ENCODE measurements around the gene MRC1.

DNA sequence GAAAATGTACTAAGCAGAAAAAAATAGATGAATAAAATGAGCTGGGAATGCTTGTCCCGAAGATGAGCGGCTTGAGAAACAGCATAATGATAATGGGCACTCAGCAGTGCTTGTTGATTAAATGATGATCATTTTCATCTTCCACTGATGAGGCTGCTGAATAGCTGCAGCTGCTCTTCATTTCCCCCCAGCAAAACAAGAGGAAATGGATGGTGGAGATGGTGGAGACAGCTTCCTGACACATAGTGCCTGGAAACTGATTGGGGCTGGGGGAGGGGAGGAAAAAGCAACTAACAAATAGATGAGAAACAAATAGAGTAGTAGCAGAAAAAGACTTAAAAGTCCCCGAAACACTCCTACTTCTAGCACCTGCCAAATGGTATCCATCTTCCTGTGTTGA lies 41.4 kb downstream of the MRC1 start:
- TF ChIP-seq, protein P1, sequence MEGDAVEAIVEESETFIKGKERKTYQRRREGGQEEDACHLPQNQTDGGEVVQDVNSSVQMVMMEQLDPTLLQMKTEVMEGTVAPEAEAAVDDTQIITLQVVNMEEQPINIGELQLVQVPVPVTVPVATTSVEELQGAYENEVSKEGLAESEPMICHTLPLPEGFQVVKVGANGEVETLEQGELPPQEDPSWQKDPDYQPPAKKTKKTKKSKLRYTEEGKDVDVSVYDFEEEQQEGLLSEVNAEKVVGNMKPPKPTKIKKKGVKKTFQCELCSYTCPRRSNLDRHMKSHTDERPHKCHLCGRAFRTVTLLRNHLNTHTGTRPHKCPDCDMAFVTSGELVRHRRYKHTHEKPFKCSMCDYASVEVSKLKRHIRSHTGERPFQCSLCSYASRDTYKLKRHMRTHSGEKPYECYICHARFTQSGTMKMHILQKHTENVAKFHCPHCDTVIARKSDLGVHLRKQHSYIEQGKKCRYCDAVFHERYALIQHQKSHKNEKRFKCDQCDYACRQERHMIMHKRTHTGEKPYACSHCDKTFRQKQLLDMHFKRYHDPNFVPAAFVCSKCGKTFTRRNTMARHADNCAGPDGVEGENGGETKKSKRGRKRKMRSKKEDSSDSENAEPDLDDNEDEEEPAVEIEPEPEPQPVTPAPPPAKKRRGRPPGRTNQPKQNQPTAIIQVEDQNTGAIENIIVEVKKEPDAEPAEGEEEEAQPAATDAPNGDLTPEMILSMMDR (IDR thresholded peaks at IDR 0.05), result no peak
- TF ChIP-seq POLR2A (IDR thresholded peaks at IDR 0.05) (no peak), POLR2AphosphoS5 (IDR thresholded peaks at IDR 0.05) (no peak)
